Heart right ventricle (tissue), 16 donors: Measurements from ENCODE around the gene PIWIL1. TPM values are rescaled to one million over a fixed set of nuclear protein-coding genes. Genes with fewer than 3 reads are reported as not detected.
A peak's percentile ranks its signal among the peaks of the same experiment; 100 is the strongest.

Experiments used
- ATAC-seq, 8 donors: fragments of 200-7000 bp; cut with Tn5 transposase; one replicate each; pipeline ENCODE4 v1.9.1; 2020; ENCODE audit warnings: mild to moderate bottlenecking in 8 of 8, moderate library complexity in 8 of 8, moderate number of reproducible peaks in 1 of 8
- DNase-seq, 2 donors: peaks; one replicate each; pipeline ENCODE4 v3.0.0-alpha.2; 2020
- H3K27ac ChIP-seq, 10 donors: fragments of 200-600 bp; sonication (generic) in 2 of 10; one replicate each; pipeline versions ENCODE4 v1.5.0 to v1.8.0; 2020 to 2022; ENCODE audit warnings: mild to moderate bottlenecking in 3 of 10
- H3K27me3 ChIP-seq, 7 donors: fragments of 200-600 bp; one replicate each; pipeline ENCODE4 v1.8.0; 2021 to 2022; ENCODE audit warnings: mild to moderate bottlenecking in 2 of 7
- H3K36me3 ChIP-seq, 9 donors: fragments of 200-600 bp; sonication (generic) in 1 of 9; one replicate each; pipeline versions ENCODE4 v1.5.0 to v1.8.0; 2020 to 2022; ENCODE audit warnings: mild to moderate bottlenecking in 2 of 9
- H3K4me1 ChIP-seq, 9 donors: fragments of 200-600 bp; sonication (generic) in 1 of 9; one replicate each; pipeline versions ENCODE4 v1.5.0 to v1.8.0; 2020 to 2022; ENCODE audit warnings: mild to moderate bottlenecking in 4 of 9
- H3K4me3 ChIP-seq, 10 donors: fragments of 200-600 bp; sonication (generic) in 2 of 10; one replicate each; pipeline versions ENCODE4 v1.5.0 to v1.8.0; 2020 to 2022; ENCODE audit warnings: mild to moderate bottlenecking in 7 of 10, moderate library complexity in 2 of 10
- H3K9me3 ChIP-seq, 11 donors: fragments of 200-600 bp in 10 of 11; sonication (generic) in 2 of 11; one replicate each; pipeline versions ENCODE4 v1.5.0 to v1.8.0; 2013 to 2022; ENCODE audit warnings: mild to moderate bottlenecking in 2 of 11, control low read depth in 1 of 11, moderate library complexity in 1 of 11
- CTCF ChIP-seq, 9 donors: fragments of 200-600 bp; sonication (generic) in 2 of 9; IDR thresholded peaks; one replicate each; pipeline versions ENCODE4 v1.5.0 to v1.8.0; 2021 to 2022; ENCODE audit warnings: antibody characterized with exemption in 9 of 9, mild to moderate bottlenecking in 5 of 9, moderate library complexity in 1 of 9
- WGBS, 2 donors: extraction: QIAGEN DNeasy Blood & Tissue Kit; methylation state at CpG; one replicate each; pipeline ENCODE4 v1.1.7; 2013; ENCODE audit warnings: inconsistent platforms in 1 of 2; 5-methylcytosine and 5-hydroxymethylcytosine counted together
- intact Hi-C, 10 donors: fragments of 100-400 bp; cut with DNase I; formaldehyde crosslinking; loops; one replicate each; pipeline versions ENCODE4 v1.11.1 to v1.14.2; 2022
- polyA plus RNA-seq, 2 donors: library from polyadenylated mRNA; stranded (reverse); fragments of 200-250 nt; gene quantifications; one replicate each; pipeline ENCODE4 v1.2.3, GENCODE V29; 2013
- total RNA-seq, 10 donors: library from RNA; stranded (reverse); fragmentation: NEBNext Ultra II Directional in 3 of 10; extraction: Animal tissue kit (Norgen Biotek cat#: 25700) in 3 of 10; gene quantifications; one replicate each; pipeline versions ENCODE4 v1.2.1 to v1.2.4, GENCODE V29; 2021 to 2023
- donor health status: Arrhythmogenic right ventricular cardiomyopathy.
- donor health status: ischemic (EF 13 %, LVEDD 7.1; RV severe dilation, severe dysfunction).
- donor health status: healthy with polysubstance abuse.
- donor health status: DM: no; HTN: yes; CAD: no.
- donor health status: DM: no; HTN: no; CAD: no.
- donor health status: ischemic (EF 25% LVEDD 6.9; RV normal size, moderate dysfunction).
- donor health status: ischemic (EF 25% LVEDD 5.7; RV mildly dilated, moderate dysfunction).
- donor health status: healthy.
- donor health status: DM: yes; HTN: yes; CAD: no.
- donor health status: Ischemic cardiomyopathy.
- donor health status: ischemic (EF 35%, LVEDD 5.7; RV mildly dilated, moderate dysfunction).
- donor health status: nonischemic (EF 11% LVEDD 7.7; RV severe dilation, severe dysfunction).
- donor health status: DM: yes; HTN: yes; CAD: no.
- donor health status: PGD.
- donor health status: ischemic (EF 29% LVEDD 5.4; RV normal size, mild dysfunction).
- donor health status: nonischemic (EF 23%, LVEDD 6.1; RV moderate dilation, normal function).

The PIWIL1 gene
- total and polyA plus RNA-seq, 12 donors: 0.01 TPM; not detected in 11

DNA sequence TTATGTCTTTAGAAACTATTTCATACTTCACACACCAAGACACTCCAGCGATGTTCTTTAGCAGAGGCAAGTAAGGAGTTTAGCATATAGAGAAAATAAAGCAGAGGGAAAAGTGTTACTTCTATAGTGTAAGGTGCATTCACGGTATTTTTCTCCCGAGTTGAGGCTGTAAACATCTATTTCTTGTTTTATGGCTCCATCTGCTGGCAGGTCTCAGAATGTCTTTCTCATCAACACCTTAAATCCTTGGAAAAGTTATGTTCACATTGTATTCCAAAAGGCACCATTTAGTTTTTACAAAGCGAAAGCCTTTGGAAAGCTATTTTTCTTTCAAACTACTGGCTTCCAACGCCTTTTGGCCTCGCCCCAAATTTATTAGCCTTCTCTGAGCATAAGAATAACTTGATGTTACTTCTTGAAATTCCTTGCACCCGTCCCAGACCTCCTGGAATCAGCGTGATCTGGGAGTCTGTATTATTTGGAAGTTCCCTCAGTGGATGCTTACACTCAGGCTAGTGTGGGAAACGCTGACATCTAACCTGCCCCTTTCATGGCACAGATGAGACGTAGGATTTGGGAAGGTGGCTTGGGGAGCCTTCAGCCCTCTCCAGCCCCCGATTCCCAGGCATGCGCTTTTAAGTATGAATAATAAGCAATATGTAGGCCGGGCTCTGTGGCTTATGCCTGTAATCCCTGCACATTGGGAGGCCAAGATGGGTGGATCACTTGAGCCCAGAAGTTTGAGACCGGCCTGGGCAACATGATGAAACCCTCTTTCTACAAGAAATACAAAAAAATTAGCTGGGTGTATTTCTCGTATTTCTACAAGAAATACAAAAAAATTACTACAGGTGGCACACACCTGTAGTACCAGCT, 1.9 kb upstream of the PIWIL1 start:
- ATAC-seq: peak in 1 of 8 donors; percentile 68
- no peak overlapping the region for H3K4me3 ChIP-seq
- 48 to 49% methylated on average over 15 of the region's 15 CpGs for WGBS, 2 donors
- DNase-seq: peak in 1 of 2 donors; percentile 46
- H3K27me3 ChIP-seq: peaks cover 5 to 68% (median 31%) of the 10 kb centered on the region in 7 donors
- H3K4me1 ChIP-seq: peaks cover 0 to 7% (median 0%) of the 10 kb centered on the region in 9 donors
- no peak overlapping the region for H3K27ac ChIP-seq
- no peaks in the 10 kb centered on the region for H3K36me3 ChIP-seq
- H3K9me3 ChIP-seq: no peaks in the 10 kb centered on the region
- intact Hi-C loops: loop anchor here in 8 of 10 donors (1.0 to 5.0 kb wide), 4 partner anchors 287 to 289 kb away; no protein-coding TSS in a partner anchor
- TF ChIP-seq CTCF (IDR thresholded peaks at IDR 0.05): peak; percentile 48 to 82 (median 72)

DNA sequence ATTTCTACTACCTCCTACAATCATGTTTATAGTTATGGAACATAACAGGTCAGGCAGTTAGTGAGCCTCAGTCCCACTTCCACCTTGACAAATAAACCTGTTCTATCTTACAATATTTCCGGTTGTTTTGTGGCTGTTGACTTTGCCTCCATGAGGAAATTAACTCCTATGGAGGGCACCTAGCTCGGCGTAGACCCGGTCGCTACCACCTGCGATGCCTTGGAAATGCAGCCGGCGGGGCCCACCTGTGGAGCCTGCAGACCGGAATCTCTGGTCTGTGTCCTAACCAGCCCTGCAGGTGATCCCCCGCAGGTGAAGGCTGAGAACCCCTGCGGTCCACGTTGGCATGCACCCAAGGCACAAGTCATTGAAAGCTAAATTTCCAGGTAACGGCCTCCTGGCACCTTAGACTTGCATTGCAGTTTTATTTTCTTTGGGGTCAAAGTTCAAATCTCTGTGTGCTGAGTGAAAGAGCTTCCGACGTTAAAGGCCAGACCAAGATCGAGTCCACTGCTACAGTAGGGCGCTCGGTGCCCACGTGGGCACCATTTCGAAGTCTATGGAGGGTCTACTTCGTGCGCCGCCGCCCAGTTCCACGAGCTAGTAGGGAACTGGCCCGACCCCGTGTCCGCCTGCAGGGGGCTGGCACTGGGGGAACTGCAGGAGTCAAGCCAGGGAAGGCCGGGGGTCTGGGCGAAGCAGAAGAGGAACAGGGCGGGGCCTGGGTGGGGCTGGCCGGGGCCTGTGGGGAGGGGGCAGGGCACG, 782 bp upstream of the PIWIL1 start:
- intact Hi-C loops: loop anchor here in 3 of 10 donors (2.0 to 5.0 kb wide), 2 partner anchors 290 kb away; no protein-coding TSS in a partner anchor
- 64 to 76% methylated on average over 32 to 33 of the region's 33 CpGs for WGBS, 2 donors
- Histone ChIP-seq H3K4me1 (peaks cover 0 to 10% (median 0%) of the 10 kb centered on the region in 9 donors), H3K36me3 (no peaks in the 10 kb centered on the region), H3K27me3 (peaks cover 5 to 63% (median 32%) of the 10 kb centered on the region in 7 donors), H3K4me3 (no peak overlapping the region), H3K27ac (no peak overlapping the region), H3K9me3 (peaks cover 0 to 6% (median 0%) of the 10 kb centered on the region in 11 donors)
- peak in 1 of 8 donors; percentile 19 for ATAC-seq
- TF ChIP-seq CTCF (IDR thresholded peaks at IDR 0.05): no peak
- no peak for DNase-seq

DNA sequence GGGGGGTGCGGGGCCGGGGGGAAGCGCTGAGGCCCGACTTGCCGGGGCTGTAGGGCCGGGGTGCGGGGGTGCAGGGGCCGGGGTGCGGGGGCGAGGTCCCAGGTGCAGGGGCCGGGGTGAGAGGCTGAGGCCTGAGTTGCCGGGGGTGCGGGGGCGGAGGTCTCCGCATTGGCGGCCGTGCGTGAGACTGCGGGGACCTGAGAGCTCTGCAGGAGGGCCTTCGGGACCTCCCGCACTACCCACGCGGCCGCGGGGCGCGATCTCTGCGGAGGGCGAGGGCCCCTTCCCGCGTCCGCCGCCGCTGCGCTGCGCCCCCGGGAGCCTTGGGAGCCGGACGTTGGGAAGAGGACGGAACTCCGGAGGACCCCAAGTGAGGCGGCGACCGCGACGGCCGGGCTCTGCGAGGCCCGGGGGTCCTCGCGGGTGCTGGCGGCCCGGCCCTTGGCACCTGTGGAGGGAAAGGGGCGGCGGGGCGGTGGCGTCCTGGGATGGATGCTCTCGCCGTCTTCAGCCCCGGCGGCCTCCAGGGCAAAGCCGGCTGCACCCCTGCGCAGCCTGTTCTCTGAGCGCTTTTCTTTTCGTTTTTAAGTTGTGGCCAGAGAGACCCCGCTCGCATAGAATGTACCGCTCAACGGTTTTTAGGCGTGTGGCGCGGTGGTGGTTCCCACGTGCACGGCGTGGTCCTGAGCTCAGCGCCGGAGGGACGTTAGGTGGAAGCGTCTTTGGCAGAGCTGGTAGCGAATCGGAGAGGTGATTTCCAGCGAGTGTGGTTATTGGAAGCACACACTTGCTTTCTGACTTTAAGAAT, 1.3 kb downstream of the PIWIL1 start:
- DNase-seq (no peak), ATAC-seq (no peak)
- Histone ChIP-seq H3K9me3 (peaks cover 0 to 6% (median 0%) of the 10 kb centered on the region in 11 donors), H3K27ac (no peak overlapping the region), H3K36me3 (no peaks in the 10 kb centered on the region), H3K4me1 (peaks cover 0 to 18% (median 0%) of the 10 kb centered on the region in 9 donors), H3K27me3 (peaks cover 5 to 53% (median 32%) of the 10 kb centered on the region in 7 donors), H3K4me3 (peak overlapping the region in 1 of 10 donors; percentile 16)
- intact Hi-C loops: loop anchor here in 2 of 10 donors (5.0 kb wide), 1 partner anchor 292 kb away; no protein-coding TSS in a partner anchor
- no peak for TF ChIP-seq CTCF (IDR thresholded peaks at IDR 0.05)
- WGBS, 2 donors: 12 to 19% methylated on average over 62 to 82 of the region's 82 CpGs
